ENCODE data around the gene LRRC46. TPM values are rescaled to one million over a fixed set of nuclear protein-coding genes. Genes with fewer than 3 reads are reported as not detected.
A peak's percentile ranks its signal among the peaks of the same experiment; 100 is the strongest.

Gene LRRC46
- total RNA-seq, 1 donor from 2014 or later = not detected

DNA sequence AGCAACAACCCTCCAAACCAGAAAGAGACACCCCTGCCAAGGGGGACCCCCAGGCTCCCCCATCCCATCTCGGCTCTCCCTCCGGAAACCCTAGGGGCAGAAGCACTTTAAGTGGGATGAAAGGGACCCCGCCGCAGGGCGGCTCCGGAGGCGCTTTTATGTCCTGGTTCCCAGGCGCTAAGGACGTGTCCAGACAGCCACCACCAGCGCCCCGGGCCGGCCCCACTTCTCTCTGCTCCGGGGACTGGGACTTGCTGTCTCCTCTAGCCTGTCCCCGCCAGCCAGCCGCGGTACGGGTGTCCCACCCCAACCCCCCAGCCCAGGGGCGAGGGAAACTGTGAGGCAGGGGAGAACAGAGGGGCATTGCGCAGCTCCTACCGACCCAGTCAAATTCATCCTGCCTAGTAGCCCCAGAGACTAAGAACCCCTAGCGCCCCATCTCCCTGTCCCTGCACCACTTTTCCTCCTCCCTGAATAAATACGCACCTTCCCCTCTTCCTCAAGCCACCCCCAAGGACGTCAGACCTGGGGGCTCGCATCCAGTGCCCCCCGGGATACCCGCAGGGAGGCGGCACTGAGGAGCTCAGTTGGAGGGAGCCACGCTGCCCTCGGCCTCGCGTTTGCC is 15.4 kb downstream of the LRRC46 start:
- DNase-seq (ENCODE audit: low read depth) = no peak
- no peak for FAIRE-seq
- no peaks in the 10 kb centered on the region for H3K36me3 ChIP-seq (ENCODE audit: control insufficient read depth, insufficient read depth, low read length)
- peak overlapping the region; percentile 11 for H3K4me3 ChIP-seq (ENCODE audit: low read depth, low read length)
- TF ChIP-seq, protein P1, sequence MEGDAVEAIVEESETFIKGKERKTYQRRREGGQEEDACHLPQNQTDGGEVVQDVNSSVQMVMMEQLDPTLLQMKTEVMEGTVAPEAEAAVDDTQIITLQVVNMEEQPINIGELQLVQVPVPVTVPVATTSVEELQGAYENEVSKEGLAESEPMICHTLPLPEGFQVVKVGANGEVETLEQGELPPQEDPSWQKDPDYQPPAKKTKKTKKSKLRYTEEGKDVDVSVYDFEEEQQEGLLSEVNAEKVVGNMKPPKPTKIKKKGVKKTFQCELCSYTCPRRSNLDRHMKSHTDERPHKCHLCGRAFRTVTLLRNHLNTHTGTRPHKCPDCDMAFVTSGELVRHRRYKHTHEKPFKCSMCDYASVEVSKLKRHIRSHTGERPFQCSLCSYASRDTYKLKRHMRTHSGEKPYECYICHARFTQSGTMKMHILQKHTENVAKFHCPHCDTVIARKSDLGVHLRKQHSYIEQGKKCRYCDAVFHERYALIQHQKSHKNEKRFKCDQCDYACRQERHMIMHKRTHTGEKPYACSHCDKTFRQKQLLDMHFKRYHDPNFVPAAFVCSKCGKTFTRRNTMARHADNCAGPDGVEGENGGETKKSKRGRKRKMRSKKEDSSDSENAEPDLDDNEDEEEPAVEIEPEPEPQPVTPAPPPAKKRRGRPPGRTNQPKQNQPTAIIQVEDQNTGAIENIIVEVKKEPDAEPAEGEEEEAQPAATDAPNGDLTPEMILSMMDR (IDR thresholded peaks at IDR 0.05; ENCODE audit: insufficient read depth, low read length, severe bottlenecking) = no peak
- H3K27me3 ChIP-seq (ENCODE audit: control insufficient read depth, insufficient read depth, low read length) = peaks cover 1% of the 10 kb centered on the region

DNA sequence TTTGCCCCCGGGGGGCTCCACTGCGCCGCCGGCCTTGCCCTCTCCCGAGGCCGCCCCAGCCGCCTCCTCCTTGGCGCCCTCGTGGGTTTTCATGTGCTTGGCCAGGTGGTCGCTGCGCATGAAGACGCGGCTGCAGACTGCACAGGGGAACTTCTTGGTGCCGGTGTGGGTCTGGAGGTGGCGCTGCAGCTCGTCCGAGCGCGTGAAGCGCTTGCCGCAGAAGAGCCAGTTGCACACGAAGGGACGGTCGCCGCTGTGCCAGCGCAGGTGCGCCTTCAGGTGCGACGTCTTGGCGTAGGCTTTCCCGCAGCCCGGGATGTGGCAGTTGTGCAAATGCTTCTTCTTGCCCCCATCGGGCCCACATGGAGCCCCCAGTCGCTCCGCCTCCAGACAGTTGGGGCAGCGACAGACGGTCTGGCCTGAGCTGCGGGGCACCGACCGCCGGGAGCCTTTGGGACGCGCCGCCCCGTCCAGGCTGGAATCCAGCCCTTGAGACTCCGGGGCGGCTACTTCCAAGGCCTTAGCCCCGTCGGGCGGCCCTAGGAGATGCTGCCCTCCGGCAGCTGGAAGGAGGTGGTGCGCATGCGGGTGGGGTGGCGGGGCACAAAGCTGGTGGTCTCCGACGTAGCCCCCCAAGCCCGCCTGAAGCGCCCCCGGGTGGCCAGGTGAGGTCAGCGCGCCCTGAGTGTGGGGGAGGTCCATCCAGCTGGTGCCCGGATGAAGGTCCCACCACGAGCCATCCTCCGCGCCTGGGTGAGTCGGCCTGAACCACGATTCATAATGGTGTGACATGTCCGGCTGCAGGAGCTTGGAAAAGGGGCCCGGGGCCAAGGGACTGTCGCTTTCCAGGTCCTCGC is 16.1 kb downstream of the LRRC46 start:
- peaks cover 7% of the 10 kb centered on the region for H3K27me3 ChIP-seq (ENCODE audit: control insufficient read depth, insufficient read depth, low read length)

DNA sequence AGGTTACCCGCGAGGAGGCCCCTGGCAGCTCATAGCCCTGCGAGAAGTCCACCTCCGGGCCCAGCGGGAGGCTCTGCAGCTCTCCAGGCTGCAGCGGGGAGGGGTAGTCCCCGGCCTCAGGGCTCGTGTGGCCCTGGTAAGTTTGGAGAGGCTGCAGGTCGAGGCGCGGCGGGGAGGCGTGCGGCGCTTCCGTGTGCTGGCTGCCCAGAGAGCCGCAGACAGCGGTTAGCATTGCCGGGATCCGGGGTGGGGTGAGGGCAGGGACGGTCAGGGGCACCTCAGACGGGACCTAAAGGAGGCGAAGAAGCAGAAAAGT is 16.7 kb downstream of the LRRC46 start:
- TF ChIP-seq, protein P1 (IDR thresholded peaks at IDR 0.05; ENCODE audit: insufficient read depth, low read length, severe bottlenecking) = no peak
- Histone ChIP-seq H3K27me3 (ENCODE audit: control insufficient read depth, insufficient read depth, low read length) (peaks cover 12% of the 10 kb centered on the region), H3K36me3 (ENCODE audit: control insufficient read depth, insufficient read depth, low read length) (no peaks in the 10 kb centered on the region), H3K4me3 (ENCODE audit: low read depth, low read length) (no peak overlapping the region)
- FAIRE-seq (no peak), DNase-seq (ENCODE audit: low read depth) (no peak)

More for the DNA sequence above, 16.1 kb downstream of the LRRC46 start:
- TF ChIP-seq, protein P1 (IDR thresholded peaks at IDR 0.05; ENCODE audit: insufficient read depth, low read length, severe bottlenecking) = peak; percentile 61
- FAIRE-seq (no peak), DNase-seq (ENCODE audit: low read depth) (no peak)
- Histone ChIP-seq H3K4me3 (ENCODE audit: low read depth, low read length) (peak overlapping the region; percentile 11), H3K36me3 (ENCODE audit: control insufficient read depth, insufficient read depth, low read length) (no peaks in the 10 kb centered on the region)

DNA sequence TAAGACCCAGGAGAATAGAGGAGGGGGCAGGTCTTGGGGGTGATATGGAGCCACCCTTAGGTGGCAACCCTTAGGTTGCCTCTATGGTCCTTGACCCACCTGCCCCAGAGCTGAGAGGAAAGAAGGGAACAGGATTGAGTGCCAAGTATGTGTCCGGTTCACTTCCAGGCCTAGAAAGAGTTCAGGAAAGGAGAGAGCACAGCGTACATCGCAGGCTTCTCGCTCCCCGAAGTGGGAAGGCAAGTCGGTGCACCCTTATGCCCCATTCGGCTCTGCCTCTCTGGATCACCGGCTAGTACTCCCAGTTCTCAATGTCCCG is 18.9 kb downstream of the LRRC46 start:
- Histone ChIP-seq H3K4me3 (ENCODE audit: low read depth, low read length) (peak overlapping the region; percentile 60), H3K36me3 (ENCODE audit: control insufficient read depth, insufficient read depth, low read length) (no peaks in the 10 kb centered on the region), H3K27me3 (ENCODE audit: control insufficient read depth, insufficient read depth, low read length) (peaks cover 23% of the 10 kb centered on the region)
- FAIRE-seq (no peak), DNase-seq (ENCODE audit: low read depth) (no peak)
- TF ChIP-seq, protein P1 (IDR thresholded peaks at IDR 0.05; ENCODE audit: insufficient read depth, low read length, severe bottlenecking) = no peak

DNA sequence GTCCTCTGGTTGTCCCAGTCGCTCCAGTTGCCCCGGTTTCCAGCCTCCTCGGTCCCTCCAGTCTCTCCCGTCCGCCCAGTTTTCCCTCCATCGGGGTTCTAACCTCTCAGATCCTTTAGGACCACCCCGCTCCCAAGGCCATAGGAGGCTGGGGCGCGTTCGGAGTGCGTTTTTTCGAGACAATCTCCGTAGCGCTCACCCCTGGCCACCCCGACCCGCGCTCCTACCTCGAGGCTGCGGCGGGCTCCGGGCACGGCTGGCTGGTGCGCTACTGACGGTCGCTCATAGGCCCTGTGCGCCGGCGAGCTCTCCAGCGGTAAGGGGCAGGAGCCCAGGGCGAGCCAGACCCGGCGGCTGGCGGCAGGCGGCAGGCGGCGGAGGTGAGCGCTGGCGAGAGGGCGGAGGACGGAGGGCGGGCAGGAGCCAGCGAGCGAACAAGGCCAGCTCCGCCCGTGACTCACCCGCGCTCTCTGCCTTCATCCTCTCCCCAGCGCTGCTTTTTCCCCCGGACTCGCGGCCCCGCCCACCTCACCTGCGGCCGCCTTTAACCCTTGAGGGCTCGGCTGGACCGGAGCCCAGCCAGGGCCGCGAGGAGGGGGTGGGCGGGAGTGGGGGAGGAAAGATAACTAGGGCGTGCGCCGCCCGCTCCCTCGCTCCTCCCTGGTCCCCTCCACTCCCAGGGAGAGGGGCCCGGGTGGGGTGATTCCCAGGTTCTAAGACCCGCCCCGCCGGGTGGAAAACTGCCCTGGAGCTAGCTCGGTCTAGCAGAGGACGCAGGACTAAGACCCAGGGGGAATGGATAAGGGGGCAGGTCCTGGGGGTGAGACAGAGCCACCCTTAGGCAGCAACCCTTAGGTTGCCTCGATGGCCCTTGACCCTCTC is 19.5 kb downstream of the LRRC46 start, which contains the start of gene SP6:
TSS of gene SP6 (minus strand) at position 472 of the 882 bp plus-strand sequence. CDS start 2,734 bp downstream, outside the sequence.
- Histone ChIP-seq H3K4me3 (ENCODE audit: low read depth, low read length) (peak within 1 kb of the TSS; percentile 60), H3K36me3 (ENCODE audit: control insufficient read depth, insufficient read depth, low read length) (no peaks in the 10 kb centered on the region), H3K27me3 (ENCODE audit: control insufficient read depth, insufficient read depth, low read length) (peaks cover 23% of the 10 kb centered on the region)
- FAIRE-seq = no peak
- TF ChIP-seq, protein P1 (IDR thresholded peaks at IDR 0.05; ENCODE audit: insufficient read depth, low read length, severe bottlenecking) = peak; percentile 33
- peak; percentile 78 for DNase-seq (ENCODE audit: low read depth)

Data from bronchial epithelial cell (primary cell).